HG03108 (cell line): Measurements from ENCODE around the gene PBX1.

ENCODE experiments used
- ATAC-seq: cut with Tn5 transposase; IDR thresholded peaks from one replicate; pipeline ENCODE4 v1.9.1; 2021; ENCODE audit warnings: moderate library complexity; ENCODE audit not compliant: unreplicated experiment

The PBX1 gene

GRCh38 chr1:164771619-164772361 is 212.8 kb downstream of the PBX1 start:
- ATAC-seq = no peak

GRCh38 chr1:164772635-164773034 is 213.7 kb downstream of the PBX1 start:
- peak; percentile 63 for ATAC-seq

DNA sequence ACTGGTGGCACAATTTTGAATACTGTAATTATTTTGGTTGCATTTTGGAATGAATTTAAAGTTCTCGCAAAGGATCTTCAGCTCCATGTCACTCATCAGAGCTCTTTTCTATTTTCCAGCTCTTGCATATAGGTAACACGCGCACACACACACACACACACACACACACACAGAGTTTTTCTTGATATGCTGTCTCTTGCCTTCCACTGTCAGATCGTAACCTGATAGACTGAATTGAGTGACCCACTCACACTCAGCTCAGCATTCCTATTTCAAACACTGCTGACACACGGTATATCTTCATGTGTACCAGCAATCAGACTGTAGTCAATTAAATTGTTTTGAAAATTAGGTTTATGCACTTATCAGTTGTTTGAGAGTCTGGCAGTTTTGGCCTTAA is 214.1 kb downstream of the PBX1 start:
- no peak for ATAC-seq

DNA sequence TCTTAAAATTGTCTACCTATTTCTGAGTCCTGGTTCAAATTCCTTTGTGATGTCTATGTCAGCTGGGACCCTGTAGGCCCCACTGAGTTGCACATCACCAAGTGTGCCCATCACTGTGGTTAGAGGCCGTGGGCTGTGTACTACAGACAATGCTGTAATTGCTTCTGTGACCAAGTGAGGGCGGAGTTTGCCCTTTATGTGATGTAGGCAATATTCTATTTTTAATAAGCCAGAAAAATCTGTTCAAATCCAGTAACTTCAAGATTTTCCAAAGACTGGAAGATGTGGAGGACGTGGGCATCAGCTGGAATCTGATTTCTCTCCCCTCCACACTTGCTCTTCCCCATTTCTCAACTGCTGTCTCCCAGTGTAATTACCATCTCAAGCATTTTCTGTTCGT is 215.4 kb downstream of the PBX1 start:
- no peak for ATAC-seq

GRCh38 chr1:164774819-164775654 is 216.1 kb downstream of the PBX1 start:
- no peak for ATAC-seq

DNA sequence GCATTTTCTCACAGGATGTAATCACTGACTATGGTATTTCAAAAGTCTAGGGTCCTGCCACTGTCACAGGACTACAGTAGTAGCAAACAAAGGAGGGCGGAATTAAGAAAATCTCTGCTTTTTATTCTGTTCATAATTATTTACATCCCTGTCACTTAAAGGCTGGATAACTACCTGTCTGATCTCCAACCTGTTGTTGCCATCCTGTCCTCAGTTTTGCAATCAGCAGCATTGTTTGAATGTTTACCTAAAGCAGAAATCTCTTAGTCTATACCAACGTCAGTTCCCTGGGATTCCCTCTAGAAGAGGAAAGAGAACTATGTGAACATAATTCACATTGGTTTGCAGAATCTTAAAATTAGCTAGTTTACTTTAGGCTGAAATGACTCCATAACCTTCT is 218.5 kb downstream of the PBX1 start:
- no peak for ATAC-seq

GRCh38 chr1:164779376-164779775 is 220.4 kb downstream of the PBX1 start:
- ATAC-seq = no peak

- no peak for ATAC-seq
These were observed 221.3 kb downstream of the PBX1 start for GRCh38 chr1:164780111-164780812.

DNA sequence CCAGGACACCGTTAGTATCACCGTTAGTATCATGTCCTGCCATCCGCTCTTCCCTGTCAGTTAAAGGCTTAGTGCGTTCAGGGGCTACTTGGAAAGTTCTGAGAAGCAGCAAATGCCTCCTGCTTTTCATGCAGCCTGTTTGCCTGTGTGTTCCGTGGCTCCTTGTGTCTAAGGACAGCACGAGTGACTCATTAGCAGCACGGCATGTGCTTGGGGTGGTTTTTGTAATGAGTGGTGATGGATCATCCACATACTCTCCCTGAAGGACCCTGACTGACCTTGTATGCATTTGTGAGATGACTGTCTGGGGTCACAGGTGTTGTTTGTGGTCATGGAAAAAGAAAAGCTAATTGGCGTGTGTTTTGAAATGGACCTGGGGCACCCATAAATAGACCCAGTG is 221.9 kb downstream of the PBX1 start:
- ATAC-seq = no peak

DNA sequence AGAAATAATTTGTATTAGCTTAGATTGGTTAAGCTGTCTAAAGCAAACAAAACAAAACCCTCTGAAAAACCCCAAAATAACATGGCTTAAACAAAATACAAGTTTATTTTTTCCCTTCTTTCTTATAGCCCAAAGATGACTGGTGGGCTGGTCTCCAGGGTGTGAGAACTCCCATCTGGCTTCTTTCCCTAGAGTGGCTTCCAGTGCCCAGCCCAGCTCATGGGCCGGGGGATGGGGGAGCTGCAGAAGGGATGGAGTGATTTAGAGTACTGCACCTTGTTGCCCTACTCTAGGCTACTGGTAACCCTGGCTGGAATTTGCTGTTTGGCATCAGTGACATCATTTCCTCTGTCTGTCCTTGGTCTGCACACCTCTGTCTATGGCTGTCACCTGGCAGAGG is 223.0 kb downstream of the PBX1 start:
- ATAC-seq = no peak

- no peak for ATAC-seq
These were observed 225.0 kb downstream of the PBX1 start for GRCh38 chr1:164783778-164784555.

- ATAC-seq = no peak
These were observed 226.0 kb downstream of the PBX1 start for GRCh38 chr1:164784960-164785359.

GRCh38 chr1:164785841-164786534 is 227.0 kb downstream of the PBX1 start:
- ATAC-seq = no peak

GRCh38 chr1:164786980-164787833 is 228.2 kb downstream of the PBX1 start:
- peak; percentile 88 for ATAC-seq

- no peak for ATAC-seq
These were observed 228.8 kb downstream of the PBX1 start for GRCh38 chr1:164787834-164788231.

- ATAC-seq = no peak
These were observed 231.1 kb downstream of the PBX1 start for GRCh38 chr1:164790081-164790480.

GRCh38 chr1:164792410-164793004 is 233.5 kb downstream of the PBX1 start:
- ATAC-seq = no peak

- ATAC-seq = no peak
These were observed 235.4 kb downstream of the PBX1 start for GRCh38 chr1:164794356-164794755.

GRCh38 chr1:164796916-164797315 is 237.9 kb downstream of the PBX1 start:
- ATAC-seq = no peak
